Activated CD4-positive, alpha-beta T cell treated with anti-CD3 and anti-CD28 coated beads, Interleukin-2, amount 50 U/mL, for 16 hours (primary cell): ENCODE measurements around the gene PRELID3B.

Source experiments
- DNase-seq: peaks from one replicate; pipeline ENCODE4 v3.0.0-alpha.2; 2020

The PRELID3B gene

DNA sequence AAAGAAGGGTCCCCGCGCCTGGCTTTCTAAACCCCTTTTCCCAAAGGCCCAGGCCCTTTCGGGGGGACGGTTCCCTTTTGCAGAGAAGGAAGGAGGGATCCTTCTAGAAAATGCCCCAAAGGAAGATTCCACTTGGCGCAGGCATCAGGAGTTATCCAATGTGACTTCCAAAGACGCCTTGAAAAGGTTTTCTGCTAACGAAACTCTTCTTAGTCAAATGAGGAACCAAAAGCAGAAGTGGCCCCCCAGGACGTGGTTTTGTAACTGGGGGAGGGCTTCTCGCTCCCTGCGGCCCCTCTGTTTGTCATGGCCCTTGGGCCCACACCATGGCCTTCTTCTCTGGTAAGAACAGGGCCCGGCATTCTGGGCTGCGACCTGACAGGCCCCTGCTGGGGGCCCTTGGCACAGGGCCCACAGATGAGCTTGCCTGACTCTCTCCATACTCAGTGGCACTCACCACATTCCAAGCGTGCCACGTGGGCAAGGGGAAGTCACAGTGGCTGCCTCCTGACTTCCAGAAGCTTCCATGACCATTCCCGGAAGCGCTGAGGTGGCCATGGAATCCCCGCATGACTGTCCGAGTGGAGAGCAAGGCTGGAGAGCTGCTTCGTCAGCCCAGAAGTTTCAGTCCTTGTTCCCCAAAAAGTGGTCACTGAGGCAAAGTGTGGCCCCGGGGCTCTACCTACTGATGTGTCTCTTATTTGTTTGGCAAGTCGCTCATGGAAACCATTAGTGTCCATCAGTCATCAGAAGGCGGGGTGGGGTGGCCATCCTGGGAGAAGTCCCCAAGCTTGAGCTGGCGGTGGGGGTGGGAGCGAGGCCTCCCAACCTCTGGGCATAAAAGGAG is 34.7 kb downstream of the PRELID3B start:
- DNase-seq = no peak

DNA sequence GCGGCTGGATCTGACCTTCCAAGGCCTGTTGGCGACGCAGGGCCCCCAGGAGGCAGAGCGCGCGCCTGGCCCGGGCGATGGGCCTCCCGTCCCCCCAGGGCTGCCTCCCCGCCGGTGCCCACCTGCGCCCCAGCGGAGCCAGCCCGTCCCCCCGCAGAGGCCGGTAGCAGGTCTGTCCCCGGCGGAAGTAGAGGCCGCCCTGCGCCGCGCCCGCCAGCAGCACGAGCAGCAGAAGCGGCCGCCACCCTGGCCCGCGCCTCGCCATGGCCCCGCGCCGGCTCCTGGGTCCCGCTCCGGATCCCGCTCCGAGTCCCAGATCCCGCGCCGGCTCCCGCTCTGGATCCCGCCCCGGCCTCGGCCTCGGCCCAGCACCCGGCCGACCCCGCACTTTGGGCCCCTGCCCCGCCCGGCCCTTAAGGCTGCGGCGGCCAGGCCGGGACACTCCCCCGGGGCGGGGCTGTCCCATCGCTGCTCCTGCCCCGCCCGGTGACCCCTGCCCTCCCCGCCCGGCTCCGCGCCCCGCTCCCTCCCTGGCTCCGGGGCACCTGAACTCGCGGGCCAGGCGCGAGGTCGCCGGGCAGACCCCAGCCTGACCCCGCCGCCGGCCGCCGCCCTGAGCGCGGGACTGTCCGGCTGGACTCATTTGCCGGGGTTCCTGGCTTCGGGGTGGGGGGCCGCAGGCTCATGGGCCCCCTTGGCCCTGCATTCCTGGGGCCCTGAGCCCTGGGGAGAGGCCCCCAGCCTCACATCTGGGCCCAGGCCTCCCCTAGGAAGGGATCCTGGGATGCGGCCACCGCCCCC is 35.5 kb downstream of the PRELID3B start, which contains the start of gene CTSZ:
CTSZ (minus strand) TSS at position 391 of the 801 bp plus-strand sequence; CDS start at position 265, 126 bp downstream.
- no peak for DNase-seq

DNA sequence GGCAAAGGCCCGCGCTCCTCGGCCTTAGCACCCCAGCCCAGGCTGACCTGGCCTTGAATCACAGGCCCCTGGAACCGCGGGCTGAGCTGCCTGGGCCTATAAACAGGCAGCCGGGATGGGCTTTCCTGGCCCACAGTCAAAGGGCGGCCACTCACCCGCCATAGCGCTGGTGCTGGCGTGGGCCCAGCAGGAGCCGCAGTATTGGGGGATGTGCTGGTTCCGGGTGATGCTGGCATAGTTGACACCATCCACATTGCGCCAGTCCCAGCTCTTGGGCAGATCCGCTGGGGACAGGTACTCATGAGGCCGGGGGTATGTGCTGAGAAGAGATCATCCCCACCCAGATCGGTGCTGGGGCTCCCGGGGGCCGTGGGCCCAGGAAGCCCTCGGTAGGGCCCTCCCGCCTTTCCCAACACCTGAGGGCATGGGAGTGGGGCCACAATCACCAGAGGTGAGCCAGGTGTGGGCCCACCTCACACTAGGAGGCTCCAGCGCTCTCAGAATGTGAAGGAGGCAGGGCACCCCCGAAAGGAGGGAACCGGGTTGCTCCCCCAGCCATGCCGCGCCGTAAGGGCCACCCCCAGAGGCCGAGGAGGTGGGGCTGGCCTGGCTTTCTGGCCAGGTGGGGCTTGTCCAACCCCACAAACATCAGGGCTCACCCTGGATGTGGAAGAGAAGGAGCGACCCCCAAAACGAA is 36.3 kb downstream of the PRELID3B start:
- DNase-seq = no peak

DNA sequence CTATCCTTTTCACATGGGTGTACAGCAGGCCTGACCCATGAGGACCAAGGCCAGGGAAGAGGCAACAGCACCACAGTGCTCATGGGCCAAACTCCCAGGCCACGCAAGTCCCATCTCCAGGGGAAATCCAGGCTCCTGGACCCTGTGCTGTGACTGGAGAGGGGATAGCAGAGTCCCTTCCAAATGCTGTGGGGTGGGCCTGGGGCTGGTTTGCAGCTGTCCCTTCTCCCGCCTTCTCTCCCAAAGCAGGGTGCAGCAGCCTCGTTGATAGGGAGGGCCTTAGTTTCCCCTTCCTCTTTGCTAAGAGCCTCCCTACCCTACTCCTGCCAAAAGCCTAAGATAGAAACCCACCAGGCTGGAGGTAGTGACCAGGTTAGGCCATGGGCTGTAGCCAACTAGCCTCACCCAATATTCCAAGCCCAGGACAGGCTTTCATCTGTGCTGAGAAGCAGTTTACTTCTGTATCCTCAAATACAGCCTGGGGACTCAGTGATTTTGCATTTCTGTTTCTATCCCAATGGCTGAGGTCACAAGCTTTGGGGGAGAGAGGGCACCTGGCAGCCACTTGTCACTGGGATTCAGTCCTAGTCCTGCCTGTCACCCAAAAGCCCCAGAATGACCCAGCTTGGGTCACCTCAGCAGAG is 36.9 kb downstream of the PRELID3B start:
- no peak for DNase-seq

DNA sequence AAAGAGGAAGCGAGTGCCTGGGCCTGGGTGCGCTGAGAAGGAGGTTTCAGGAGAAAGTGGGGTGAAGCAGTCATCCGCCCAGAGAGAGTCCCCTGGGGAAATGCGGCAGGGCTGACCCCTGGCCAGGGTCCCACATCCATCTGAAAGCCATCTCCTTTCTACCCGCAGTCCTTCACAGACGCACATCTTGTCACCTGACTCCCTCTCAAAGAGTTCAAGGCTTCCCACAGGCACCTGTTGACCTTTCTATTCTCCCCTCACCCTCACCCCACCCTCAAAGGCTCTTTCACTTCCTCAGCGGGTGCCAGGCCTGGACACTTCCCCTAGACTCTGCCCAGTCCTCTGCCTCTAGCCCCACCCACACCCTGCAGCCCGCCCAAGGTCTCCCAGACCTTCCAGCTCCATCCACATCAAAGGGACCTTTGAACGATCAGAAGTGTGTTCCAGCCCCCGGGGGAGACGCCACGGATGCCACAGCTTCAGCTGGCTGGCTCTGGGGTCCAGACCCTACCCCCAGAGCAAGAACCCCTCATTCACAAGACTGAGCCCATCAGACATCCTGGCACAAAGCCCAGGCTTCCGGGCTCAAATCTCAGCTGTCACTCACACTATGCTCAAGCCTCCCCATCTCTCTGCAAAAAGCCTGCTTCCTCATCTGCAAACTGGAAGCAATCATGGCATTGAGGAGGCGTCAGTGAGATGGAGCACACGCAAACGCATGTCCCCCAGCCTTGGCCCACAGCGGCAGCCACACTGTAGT is 37.6 kb downstream of the PRELID3B start:
- DNase-seq = no peak

DNA sequence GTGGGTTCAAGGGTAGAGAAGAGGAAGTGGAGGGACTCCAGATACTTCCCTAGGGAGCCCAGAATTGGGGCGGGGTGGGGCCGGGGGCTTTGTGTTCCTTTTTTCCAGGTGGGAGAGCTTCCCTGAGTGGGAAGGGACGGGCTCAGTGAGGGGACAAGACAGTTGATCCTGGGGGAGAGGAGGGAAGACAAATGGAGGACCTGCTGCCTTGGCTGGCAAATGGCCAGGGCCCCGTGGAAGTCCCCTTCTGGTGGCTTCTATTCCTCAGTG is 38.2 kb downstream of the PRELID3B start:
- no peak for DNase-seq

DNA sequence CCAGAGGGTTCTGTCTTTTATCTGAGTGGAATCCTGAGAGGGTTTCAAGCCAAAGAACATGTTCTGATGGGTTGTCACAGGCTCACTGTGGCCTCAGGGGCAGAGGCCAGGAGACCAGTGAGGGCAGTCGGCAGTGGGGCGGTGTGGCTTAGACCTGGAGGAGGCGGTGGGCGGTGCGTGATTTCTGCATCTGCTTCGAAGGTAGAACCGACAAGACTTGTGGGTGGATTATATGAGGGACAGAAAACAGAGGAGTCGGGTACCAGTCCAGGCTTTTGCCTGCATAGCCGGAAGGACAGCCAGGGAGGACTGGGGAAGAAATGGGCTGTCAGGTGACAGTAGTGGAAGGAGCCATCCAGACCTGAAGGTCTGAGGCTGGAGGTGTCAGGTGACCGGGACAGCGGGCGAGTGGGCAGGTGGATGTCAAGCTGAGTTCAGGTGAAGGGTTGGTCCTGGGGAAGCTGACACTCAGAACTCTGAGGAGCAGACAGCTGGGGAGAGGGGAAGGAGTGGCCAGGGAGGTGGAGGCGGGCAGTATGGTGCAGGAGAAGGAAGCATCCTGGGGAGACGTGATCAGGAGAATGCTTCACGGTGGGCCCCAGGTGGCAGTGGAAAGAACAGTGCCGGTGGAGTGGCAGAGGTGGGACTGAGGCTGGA is 38.6 kb downstream of the PRELID3B start:
- DNase-seq = no peak

DNA sequence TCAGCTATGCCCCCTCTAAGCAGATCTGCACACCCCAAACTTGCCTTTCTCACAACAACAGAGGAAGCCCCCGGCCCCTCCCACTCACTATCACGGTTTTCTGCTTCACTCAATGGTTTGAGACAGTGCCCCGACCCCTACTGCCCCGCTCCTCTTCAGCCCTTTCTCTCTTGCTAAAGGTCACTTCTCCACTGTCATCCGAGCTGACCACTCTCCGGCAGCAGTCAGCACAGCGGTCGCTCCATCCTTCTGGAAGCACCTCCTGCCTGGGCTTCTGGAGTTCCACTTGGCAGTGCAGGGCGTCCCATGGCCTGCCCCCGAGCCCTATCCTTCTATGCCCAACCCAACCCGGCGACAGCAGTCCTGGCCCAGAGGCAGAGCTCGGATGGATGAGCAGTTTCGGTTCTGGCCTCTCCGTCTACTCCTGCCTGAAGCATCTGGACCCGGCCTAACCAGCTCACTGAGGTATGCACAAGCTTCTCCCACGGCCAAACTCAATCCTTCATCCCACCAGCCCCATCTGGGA is 39.6 kb downstream of the PRELID3B start:
- DNase-seq = no peak

DNA sequence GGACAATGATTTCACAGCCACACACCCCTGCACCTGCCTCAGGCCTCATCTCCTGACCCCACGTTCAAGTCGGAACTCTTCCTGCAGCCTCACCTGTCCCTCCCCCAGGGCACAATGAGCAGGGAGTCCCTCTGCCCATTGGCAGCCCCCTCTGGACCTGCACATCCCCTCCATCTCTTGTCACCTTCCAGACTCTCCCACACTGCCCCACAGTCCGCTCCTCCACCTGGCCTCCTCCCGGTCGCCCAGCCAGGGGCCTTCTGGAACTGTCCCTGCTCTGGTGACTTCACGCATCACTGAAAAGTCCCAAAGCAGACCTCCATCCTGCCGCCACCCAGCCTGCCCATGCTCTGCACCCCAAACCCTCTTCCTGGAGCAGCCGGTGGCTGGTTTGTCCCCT is 40.2 kb downstream of the PRELID3B start:
- DNase-seq = no peak

DNA sequence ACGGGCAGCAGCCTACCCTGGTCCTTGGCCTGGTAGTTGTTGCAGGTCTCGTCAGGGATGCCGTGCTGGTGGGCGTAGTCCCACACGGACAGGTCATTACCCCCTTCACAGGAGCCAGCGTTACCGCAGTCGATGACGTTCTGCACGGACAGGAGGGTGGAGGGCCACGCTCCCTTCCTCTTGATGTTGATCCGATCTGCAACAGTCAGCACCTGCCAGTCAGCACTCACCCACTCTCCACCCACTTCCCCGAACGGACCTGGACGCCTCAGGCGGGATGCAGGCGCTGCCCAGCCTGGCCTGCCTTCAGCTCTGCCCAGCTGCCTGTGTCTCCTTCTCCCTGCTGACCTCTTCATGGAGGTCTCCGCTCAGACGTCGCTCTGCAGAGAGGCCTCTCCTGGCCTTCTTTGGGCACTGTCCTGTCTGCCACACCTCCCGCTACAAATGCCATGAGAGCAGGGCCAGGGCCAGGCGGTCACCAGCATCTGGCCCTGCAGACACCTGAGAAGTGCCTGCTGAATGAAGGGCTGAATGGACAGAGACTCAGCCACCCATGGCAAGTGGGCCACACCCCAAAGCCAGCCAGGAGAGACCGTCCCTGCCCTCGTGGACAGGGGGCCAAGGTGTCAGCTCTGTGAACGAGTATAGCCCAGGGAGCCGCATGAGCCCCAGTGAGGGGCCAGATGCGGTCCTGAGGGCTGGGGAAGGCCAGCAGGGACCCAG is 41.0 kb downstream of the PRELID3B start:
- no peak for DNase-seq

DNA sequence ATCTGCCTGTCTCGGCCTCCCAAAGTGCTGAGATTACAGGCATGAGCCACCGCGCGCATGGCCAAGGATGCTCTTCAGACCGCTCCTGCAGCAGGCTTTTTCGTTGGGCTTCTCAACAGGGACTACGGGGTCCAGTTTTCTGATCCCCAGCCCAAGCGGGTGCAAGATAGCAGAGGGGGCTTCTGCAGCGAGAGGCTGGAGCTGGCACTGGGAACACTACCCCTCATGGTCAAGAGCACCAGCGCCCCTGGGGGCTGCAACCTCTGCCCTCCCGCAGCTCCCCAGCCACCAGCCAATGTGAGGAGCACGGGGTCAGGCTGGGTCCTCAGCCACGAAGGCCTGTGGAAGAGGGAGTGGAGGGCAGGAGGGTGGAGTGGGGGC is 41.5 kb downstream of the PRELID3B start:
- DNase-seq = no peak

DNA sequence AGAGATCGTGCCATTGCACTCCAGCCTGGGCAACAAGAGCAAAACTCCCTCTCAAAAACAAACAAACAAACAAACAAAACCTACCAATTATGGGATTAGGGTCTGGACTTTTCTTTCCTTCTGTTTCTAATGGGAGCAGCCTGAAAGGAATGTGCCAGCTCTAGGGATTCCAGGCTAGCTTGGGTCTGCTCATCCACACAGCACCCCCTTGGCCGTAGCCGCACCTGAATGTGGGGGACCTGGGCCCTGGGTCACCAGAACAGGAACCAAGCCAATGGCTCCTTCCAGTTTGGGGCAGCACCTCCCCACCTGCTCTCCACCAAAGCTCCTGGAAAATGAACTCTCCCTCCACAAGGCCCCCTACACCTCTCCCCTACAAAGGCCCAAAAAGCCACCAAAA is 42.3 kb downstream of the PRELID3B start:
- DNase-seq = no peak

DNA sequence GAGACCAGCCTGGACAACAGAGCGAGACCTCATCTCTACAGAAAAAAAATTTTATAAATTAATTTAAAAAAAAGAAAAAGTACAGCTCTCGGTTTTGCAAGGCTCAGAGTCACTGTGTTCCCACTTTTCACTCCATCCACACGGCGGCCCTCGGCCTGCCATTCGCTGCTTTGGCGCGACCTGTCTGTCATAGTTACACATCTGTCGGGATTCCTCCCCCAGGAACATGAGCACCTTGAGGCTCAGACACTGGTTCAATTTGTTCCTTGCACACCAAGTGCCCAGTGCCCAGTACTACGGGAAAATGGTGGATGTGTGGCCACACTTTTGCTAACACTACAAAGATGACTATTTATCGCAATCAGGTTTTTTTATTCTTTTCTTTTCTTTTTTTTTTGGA is 43.9 kb downstream of the PRELID3B start:
- DNase-seq = no peak

DNA sequence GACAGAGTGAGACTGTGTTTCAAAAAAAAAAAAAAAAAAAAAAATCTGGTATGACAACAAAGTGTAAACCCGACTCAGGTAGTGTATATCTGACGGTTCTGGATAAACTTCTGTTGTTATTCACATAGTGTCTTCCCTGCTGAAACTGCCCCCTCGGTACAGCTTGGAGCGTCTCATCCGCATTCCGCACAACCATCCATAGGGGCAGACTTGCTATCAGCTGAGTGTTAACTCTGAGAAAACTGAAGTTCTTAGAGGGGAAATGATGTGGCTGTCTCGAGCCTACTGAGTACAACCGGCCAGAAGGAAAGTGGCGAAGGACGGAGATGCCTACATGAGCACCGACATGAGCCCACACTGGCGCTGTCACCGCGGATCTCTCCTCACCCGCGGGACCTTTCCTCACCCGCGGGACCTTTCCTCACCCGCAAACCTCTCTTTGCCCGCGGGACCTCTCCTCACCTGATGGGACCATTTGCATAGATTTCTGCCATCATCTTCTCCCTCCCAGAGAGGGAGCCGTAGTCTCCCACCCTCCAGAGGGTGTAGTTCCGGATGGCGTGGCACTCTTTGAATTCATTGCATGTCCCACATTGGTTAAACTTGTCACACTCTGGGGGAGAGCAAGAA is 45.3 kb downstream of the PRELID3B start:
- DNase-seq = no peak

DNA sequence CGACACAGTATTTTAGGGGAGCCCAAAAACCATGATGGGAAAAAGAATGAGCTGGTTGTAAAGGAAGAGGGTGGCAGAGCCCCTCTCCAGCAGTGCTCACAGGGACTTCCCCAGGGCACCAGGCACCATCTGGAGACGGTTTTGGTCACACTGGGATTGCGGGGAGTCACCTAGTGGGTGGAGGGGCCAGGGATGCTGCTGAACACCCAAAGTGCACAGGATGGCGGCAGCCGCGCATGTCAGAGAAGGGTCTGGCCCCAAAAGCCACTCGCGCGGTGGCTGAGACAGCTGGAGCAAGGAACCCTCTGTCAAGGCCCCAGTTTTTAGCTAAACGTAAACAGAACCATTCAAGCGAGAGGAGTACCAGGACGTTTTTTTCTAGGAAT is 46.4 kb downstream of the PRELID3B start:
- no peak for DNase-seq

DNA sequence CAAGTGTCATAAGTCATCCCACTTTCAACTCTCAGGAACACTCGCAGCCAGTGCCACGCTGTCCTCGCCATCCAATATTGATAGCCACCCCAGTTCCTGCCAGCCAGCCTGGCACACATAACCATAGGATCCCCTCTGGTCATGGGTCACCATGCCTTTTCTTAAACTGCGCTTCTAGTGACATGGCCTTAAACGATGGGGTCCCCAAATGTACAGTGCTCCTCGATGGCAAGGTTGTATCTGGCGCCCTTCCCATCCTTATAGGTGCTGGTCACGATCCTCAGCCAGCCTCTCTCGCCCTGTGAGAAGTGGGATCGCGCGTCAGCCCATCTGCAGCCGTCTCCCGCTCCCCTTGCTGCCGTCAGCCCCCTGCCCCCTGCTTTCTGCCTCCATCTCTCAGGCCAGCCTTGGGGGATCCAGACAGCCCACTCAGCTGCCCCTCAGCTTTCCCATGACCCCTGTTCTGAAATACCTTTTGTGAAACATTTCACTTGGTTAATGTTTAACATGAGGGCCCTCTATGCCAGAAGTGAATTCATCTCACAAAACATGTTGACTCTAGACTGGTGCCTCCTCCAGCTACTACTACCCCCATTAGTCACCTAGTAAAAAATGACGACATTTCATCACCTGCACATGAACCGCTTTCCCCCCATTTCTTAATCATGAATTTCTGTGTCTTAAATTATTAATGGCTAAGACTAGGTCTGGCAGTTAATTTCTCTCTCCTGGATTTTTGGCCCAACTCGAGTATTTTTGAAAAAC is 46.9 kb downstream of the PRELID3B start:
- DNase-seq = no peak

DNA sequence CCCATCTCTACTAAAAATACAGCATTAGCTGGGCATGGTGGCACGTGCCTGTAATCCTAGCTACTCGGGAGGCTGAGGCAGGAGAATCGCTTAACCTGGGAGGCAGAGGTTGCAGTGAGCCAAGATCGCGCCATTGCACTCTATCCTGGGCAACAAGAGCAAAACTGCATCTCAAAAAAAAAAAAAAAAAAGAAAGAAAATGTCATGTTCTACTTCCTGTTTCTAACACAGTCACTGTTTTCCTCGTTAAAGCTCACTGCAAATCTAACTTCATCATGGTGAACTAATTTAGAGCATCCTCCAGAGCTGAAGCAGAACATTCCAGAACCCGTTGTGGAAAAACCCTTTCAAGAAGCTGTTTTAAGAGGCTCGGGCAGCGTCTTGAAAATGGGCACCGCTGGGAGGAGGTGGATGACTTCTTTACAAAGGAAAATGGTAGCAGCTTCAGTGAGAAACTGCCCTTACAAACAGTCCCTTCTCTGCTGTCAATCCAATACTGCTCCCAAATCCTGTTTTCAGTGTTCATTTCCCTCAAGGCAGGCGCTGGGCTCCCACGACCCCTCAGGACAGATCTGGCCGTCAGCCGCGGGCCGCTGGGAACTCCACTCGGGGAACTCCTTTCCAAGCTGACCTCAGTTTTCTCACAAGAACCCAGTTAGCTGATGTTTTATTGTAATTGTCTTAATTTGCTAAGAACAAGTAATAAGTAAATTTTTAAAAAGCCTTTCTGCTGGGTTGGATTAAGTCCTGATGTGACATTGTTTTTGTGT is 48.0 kb downstream of the PRELID3B start:
- no peak for DNase-seq

DNA sequence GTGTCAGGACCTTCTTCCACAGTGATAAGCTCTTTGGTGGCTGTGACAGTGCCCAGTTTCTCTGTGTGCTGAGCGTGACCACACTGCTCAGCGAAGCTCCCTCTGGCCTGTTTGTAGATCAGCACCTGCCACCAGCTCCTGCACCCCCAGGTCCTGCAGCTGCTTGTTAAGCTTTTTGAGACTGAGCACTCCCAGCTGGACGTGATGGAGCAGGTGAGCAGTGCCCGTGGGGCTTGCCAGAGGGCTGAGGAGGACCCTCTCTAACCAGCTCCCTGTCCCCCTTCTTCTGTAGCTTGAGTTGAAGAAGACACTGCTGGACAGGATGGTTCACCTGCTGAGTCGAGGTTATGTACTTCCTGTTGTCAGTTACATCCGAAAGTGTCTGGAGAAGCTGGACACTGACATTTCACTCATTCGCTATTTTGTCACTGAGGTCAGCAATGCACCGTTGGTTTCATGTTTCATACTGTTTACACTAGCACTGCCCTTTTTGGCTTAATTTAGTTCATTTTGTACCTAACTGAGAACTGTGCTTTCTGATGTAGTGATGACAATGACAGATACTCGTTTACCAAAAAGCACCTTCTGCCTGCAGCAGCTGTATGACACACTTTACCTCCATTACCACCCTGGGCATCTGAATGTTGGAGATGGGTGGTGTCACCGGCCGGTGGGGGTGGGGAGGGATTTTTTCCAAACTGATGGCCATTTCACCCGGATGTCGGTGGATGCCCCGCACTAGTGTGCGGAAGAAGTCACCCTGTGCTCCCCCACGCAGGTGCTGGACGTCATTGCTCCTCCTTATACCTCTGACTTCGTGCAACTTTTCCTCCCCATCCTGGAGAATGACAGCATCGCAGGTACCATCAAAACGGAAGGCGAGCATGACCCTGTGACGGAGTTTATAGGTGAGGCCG is 49.0 kb downstream of the PRELID3B start:
- no peak for DNase-seq
